Measurements from ENCODE around the gene GNAI3.
A peak's percentile ranks its signal among the peaks of the same experiment; 100 is the strongest.

GNAI3 gene

GRCh38 chr1:109618661-109619575 is 70.5 kb downstream of the GNAI3 start:
- no peak for DNase-seq
- H3K27ac ChIP-seq = peak overlapping the region; percentile 75

GRCh38 chr1:109619576-109620400 is 71.4 kb downstream of the GNAI3 start, which contains the start of the genes AMPD2 and GNAT2:
Gene AMPD2 (plus strand): TSS chr1:109619837. CDS start chr1:109621176, 1,339 bp downstream.
Gene GNAT2 (minus strand): TSS chr1:109619616. CDS start chr1:109612870, 6,746 bp downstream.
- TF ChIP-seq CTCF (IDR thresholded peaks at IDR 0.05; ENCODE audit: low read depth, low read length) = no peak
- Histone ChIP-seq H3K9me3 (ENCODE audit: severe bottlenecking) (no peaks in the 10 kb centered on the region), H3K4me3 (ENCODE audit: low read depth, low read length) (peak within 1 kb of the TSS; percentile 94), H3K27me3 (ENCODE audit: insufficient read depth, low read depth, severe bottlenecking) (no peaks in the 10 kb centered on the region), H3K36me3 (peaks cover 10% of the 10 kb centered on the region), H3K27ac (peak within 1 kb of the TSS; percentile 75)
- DNase-seq = peak; percentile 90

More at GRCh38 chr1:109618661-109619575, 70.5 kb downstream of the GNAI3 start:
- Histone ChIP-seq H3K36me3 (peaks cover 9% of the 10 kb centered on the region), H3K9me3 (ENCODE audit: severe bottlenecking) (no peaks in the 10 kb centered on the region), H3K4me3 (ENCODE audit: low read depth, low read length) (peak overlapping the region; percentile 94), H3K27me3 (ENCODE audit: insufficient read depth, low read depth, severe bottlenecking) (no peaks in the 10 kb centered on the region)
- no peak for TF ChIP-seq CTCF (IDR thresholded peaks at IDR 0.05; ENCODE audit: low read depth, low read length)

- H3K9me3 ChIP-seq (ENCODE audit: severe bottlenecking) = no peaks in the 10 kb centered on the region
- TF ChIP-seq CTCF (IDR thresholded peaks at IDR 0.05; ENCODE audit: low read depth, low read length) = no peak
- H3K27me3 ChIP-seq (ENCODE audit: insufficient read depth, low read depth, severe bottlenecking) = no peaks in the 10 kb centered on the region
- peaks cover 15% of the 10 kb centered on the region for H3K36me3 ChIP-seq
- peak overlapping the region; percentile 94 for H3K4me3 ChIP-seq (ENCODE audit: low read depth, low read length)
- no peak for DNase-seq
- peak overlapping the region; percentile 75 for H3K27ac ChIP-seq
Measured at GRCh38 chr1:109620401-109620791, 72.0 kb downstream of the GNAI3 start.

- Histone ChIP-seq H3K9me3 (ENCODE audit: severe bottlenecking) (no peaks in the 10 kb centered on the region), H3K27me3 (ENCODE audit: insufficient read depth, low read depth, severe bottlenecking) (no peaks in the 10 kb centered on the region), H3K36me3 (peaks cover 20% of the 10 kb centered on the region), H3K27ac (peak overlapping the region; percentile 75), H3K4me3 (ENCODE audit: low read depth, low read length) (peak overlapping the region; percentile 94)
- no peak for TF ChIP-seq CTCF (IDR thresholded peaks at IDR 0.05; ENCODE audit: low read depth, low read length)
- DNase-seq = peak; percentile 95
Measured at GRCh38 chr1:109620841-109621286, 72.4 kb downstream of the GNAI3 start.

GRCh38 chr1:109621379-109622136 is 73.1 kb downstream of the GNAI3 start:
- Histone ChIP-seq H3K27ac (no peak overlapping the region), H3K4me3 (ENCODE audit: low read depth, low read length) (peak overlapping the region; percentile 94), H3K27me3 (ENCODE audit: insufficient read depth, low read depth, severe bottlenecking) (no peaks in the 10 kb centered on the region), H3K9me3 (ENCODE audit: severe bottlenecking) (no peaks in the 10 kb centered on the region), H3K36me3 (peaks cover 27% of the 10 kb centered on the region)
- no peak for DNase-seq
- TF ChIP-seq CTCF (IDR thresholded peaks at IDR 0.05; ENCODE audit: low read depth, low read length) = no peak
